ENCODE data around the gene SLPI.

The SLPI gene

DNA sequence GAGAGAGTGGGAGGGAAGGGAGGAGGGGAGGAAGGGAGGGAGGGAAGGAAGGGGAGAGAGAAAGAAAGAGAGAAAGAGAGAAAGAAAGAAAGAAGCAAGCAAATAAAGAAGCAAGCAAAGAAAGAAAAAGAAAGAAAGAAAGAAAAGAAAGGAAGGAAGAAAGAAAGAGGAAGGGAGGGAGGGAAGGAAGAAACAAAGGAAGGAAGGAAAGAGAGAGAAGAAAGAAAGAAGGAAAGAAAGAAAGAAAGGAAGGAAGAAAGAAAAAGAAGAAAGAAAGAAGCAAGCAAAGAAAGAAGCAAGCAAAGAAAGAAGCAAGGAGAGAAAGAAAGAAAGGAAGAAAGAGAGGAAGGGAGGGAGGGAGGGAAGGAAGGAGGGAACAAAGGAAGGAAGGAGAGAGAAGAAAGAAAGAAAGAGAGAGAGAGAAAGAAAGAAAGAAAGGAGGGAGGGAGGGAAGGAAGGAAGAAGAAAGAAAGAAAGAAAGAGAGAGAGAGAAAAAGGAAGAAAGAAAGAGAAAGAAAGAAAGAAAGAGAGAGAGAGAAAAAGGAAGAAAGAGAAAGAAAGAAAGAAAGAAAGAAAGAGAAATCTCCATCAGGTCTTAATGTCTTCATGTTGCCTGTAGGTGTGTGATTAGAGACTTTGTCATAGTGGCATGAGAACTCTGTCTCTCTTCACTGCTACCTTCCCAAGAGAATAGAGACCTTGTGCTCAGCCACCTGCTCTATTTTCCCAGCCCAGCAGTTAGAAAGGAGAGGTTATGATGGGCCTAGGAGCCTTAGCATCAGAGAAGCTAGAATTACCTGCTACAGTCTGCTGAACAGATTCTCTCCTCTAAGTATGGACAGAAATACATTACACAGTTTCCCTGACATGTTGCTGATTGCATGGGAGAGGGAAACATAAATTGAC lies 42.5 kb downstream of the SLPI start:
- no peak for DNase-seq

GRCh38 chr20:45209924-45210323 lies 44.4 kb downstream of the SLPI start:
- DNase-seq, result no peak

DNA sequence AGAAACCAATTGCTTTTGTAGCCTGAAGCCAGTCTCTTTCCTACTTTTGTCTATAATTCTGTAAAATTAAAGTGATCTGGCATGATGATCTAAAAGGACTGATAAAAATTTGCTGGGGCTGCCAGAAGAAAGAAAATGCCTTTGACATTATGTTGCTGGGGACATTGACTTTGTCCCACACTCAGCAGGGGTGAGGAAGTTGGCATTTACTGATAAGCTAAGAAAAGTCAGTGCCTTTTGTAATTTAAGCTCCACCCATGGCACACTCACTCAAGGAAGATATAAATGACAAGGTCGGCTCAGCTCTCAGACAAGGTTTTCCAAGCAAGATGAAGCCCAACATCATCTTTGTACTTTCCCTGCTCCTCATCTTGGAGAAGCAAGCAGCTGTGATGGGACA lies 47.6 kb downstream of the SLPI start, which contains the start of gene SEMG1:
Gene SEMG1 (plus strand): TSS at position 309 of the 400 bp plus-strand sequence. CDS start 21 bp downstream, at position 330.
- DNase-seq, result no peak

Measured in activated CD4-positive, CD25-positive, alpha-beta regulatory T cell treated with anti-CD3 and anti-CD28 coated beads, Interleukin-2, amount 50 U/mL, for 72 hours (primary cell).